NCI-H69 (cell line): Measurements from ENCODE around the gene MRPL40.
"Not testable (repeated sequence)": the region's sequence is repeated elsewhere in the genome, so short reads cannot be mapped to it uniquely, and the experiment has no call there.

ENCODE experiments used
- DNase-seq: peaks from one replicate; lab custom pipeline; 2025; lab: John Stamatoyannopoulos, UW

MRPL40 gene

GRCh38 chr22:19407649-19408606 is 24.4 kb upstream of the MRPL40 start:
- DNase-seq, result peak; percentile 90

DNA sequence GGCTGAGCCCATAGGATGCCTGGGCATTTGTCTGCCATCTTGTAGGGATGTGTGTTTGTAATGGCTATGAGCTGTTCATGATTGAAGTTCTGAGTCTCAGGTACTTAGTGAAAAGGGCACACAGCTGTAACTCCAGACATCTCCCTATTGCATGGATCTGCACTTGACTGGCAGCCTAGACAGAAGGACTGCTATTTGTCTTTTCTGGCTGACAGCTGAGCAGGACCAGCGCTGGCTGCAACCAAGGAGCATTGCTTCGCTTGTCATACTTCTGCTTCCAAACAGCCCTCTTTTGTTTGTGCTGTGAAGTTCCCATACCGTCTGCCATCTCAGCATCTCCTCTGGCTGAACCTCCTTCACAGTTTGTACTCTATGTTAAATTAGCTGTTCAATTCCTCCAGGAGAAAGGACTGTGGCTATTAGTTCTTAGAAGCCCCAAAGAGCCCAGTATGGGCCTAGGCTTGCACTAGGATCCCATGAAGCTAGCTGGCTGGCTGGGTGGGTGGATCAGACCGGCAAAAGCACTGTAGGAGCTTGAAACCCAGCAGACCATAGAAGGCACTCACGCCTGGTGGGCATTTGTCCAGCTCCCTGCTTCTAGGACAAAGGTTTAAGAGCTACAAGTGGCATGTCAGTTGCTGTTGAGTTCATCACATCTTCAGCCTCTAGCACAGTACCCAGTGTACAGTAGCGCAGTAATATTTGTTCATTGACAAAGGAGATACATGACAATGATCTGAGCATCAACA is 21.2 kb upstream of the MRPL40 start:
- DNase-seq, result no peak

GRCh38 chr22:19411690-19412045 is 20.7 kb upstream of the MRPL40 start:
- no peak for DNase-seq

DNA sequence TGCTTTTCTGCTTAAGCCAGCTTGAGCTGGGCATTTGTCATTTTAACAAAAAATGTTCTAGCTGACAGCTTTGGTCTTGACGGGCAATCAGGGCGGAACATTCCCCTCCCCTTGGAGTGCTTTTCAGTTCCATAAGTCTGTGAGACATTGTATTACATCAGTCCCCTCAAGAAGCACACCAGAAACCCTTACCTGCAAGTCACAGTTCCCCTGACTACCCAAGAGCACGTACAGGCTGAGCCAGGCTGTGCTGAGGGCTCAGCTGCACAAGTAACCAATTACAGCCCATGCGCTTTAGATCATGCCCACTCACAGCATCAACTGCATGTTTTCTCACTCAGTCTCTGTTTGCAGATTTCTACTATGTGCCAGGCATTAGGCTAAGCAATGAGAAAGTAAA is 19.9 kb upstream of the MRPL40 start:
- DNase-seq, result no peak

DNA sequence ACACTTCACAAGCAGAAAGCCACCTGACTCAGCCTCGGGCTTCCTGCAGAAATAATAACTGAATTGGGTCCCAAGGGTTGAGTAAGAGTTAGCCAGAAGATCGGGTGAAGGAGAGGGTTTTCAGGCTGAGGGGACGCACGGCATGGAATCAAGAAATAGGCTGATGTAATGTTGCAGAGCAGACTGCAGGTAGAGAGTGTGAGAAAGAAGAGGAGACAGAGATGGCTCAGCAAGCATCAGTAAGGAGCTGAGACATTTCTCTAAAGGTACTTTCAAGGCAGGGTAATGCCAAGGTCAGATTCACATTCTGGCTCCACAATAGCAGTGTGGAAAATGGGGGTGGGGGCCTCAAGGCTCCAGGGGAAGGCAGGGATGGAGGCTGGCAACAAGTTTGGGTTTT is 19.4 kb upstream of the MRPL40 start:
- no peak for DNase-seq

GRCh38 chr22:19419086-19419463 is 13.3 kb upstream of the MRPL40 start:
- no peak for DNase-seq

- peak; percentile 41 for DNase-seq
Observed at GRCh38 chr22:19419464-19420178, 12.7 kb upstream of the MRPL40 start.

DNA sequence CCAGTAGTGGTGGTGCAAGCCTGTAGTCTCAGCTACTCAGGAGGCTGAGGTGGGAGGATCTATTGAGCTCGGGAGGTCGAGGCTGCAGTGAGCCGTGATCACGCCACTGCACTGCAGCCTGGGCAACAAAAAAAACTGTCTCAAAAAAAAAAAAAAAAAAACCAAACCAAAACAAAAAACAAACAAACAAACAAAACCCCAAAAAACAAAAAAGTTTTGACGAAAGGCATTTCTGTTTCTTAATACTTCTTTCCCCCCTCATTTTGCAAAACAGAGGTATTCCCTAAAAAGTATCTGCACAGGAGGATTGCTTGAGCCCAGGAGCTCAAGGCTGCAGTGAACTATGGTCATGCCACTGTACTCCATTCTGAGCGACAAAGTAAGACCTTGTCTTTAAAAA is 12.0 kb upstream of the MRPL40 start:
- no peak for DNase-seq

DNA sequence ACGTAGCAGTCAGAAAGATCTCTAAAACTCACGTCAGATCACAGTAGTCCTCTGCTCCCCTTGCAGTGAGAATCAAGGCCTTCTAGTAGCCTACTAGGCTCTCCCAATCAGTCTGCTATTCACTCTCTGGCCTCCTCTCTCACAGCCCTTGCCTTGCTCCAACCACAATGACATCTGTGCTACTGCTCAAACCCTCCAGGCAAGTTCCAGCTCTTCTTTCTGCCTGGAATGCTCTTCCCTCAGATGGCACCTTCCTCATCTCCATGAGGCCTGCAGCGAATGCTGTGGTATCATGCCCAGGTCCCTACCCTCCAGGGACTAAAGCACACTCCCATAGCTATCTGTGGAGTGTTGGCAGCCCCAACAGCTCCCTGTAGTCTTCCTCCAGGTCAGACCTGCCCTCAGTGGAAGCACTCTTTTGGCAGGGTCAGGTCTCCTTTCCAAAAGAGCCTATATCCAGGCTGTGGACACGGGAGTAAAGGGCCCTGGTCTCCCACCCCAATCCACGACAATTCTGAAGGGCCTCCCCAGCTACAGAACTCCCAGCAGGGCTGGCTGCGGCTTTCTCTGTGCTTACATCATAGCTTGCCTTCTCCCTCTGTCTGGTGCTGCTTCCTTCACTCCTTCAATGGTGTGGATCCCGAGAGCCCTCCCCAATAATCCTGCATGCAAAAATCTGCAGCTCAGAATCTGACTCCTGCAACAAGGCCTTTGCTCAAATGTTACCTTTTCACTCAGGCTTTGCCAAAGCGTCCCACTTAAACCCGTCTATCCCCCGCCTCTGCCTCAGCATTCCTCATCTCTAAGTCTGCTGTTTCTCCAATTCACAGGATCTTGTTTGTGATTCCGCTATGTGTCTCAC is 9.7 kb upstream of the MRPL40 start:
- no peak for DNase-seq

GRCh38 chr22:19424186-19424500 is 8.2 kb upstream of the MRPL40 start:
- DNase-seq, result no peak

DNA sequence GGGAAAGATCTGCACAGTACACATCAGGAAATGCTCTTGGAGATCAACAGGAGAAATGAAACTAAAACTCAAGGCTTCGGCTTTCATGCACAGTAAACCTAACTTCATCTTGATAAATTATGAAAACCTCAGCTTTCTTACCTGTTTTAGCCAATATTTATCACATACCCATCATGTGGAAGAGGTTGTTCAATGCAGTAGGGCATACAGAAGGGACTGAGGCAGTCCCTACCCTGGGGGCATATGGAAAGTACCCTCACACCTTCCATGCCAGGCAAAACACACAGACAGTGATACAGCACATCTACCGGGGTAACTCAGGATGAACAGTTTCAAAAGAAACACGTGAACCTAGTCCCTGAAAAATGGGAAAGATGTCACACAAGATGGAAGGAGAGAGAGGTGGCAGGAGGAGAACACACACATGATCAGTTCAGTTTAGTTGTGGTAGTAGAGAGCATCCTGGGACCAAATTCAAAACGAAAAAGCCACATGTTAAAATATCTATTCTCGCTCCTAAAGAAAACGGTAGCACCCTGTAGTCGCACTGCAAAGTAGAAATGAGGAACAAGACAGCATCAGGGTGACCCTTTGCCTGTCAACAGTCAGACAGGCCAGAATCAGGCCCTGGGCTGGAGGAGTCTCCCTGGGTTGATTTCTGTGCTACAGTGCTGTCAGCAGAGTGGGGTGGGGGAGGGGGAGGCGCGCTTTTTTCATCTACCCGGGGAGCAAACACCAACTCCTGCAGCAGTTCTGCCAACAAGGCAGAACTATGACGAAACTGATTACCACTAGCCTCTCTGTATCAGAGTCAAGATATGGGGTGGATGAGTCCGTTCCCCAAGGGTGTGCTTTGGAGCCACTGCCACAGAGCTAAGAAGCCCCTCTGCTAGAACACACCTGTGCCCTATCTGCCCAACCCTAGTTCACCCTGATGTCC is 2.1 kb upstream of the MRPL40 start:
- DNase-seq, result peak; percentile 67

- DNase-seq, result peak; percentile 62
Observed at GRCh38 chr22:19430890-19431541, 1.3 kb upstream of the MRPL40 start.

DNA sequence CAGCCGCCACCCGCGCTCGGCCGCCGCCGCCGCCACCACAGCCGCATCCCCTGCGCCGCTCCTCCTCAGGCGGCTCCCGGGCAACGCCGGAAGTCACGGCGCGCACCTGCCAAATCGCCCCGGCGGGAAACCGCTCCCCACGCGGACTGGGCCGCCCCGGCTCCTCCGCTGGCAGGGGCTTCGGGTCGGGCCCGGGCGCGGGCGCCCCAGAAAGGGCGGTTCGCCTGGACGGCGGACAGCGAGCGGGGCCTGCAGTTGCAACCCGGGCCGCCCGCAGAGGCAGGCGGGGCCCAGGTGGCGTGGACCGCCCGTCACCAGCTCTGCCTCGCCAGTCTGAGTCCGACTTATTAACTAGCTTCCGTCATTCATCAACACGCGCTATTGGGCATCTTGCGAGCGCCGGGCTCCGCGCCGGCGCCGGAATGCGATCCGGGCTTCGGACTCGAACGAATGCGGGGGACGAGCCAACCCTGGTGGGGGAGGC is 654 bp upstream of the MRPL40 start, which contains the start of gene HIRA:
Gene HIRA, minus strand, starts transcription at position 85 of the 484 bp plus-strand sequence. CDS start 257 bp downstream, outside the sequence.
- DNase-seq, result peak; percentile 90

GRCh38 chr22:19434401-19434800 is 2.1 kb downstream of the MRPL40 start:
- DNase-seq, result no peak

GRCh38 chr22:19434829-19435580 is 2.7 kb downstream of the MRPL40 start:
- DNase-seq, result no peak

DNA sequence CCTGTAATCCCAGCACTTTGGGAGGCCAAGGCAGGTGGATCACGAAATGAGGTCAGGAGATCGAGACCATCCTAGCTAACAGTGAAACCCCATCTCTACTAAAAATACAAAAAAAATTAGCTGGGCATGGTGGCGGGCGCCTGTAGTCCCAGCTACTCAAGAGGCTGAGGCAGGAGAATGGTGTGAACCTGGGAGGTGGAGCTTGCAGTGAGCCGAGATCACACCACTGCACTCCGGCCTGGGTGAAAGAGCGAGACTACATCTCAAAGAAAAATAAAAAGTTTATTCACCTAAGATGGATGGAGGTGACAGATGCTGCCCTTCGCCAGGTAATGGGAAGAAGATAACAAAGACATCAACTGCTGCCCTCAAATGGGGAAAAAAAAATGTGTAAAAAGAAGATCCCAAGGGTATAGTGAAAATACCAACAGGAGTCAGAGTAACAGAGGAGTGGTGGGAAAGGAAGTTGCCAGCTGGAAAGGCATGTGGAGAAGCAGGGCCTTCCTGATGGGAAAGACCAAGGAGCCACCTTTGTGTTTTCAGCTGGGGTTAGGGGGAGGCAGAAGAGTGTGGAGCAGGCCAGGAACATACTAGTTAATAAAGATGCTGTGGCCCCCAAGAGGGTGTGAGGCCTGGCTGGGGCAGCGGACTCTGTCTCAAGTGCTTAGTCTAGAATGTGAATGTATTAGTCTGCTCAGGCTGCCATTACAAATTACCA is 4.3 kb downstream of the MRPL40 start:
- not testable (repeated sequence) for DNase-seq

GRCh38 chr22:19438298-19438697 is 6.0 kb downstream of the MRPL40 start:
- peak; percentile 25 for DNase-seq
